Activated CD4-positive, alpha-beta T cell treated with anti-CD3 and anti-CD28 coated beads for 36 hours (primary cell): Measurements from ENCODE around the gene PPP1CB. TPM values are rescaled to one million over a fixed set of nuclear protein-coding genes. Genes with fewer than 3 reads are reported as not detected.

Experiments
- ATAC-seq: fragments of 200-7000 bp; cut with Tn5 transposase; one replicate; pipeline ENCODE4 v1.10.0; 2021; ENCODE audit warnings: mild to moderate bottlenecking, moderate library complexity
- CTCF ChIA-PET: fragments of 350-600 bp; sonication (Branson Sonifier 250); formaldehyde crosslinking; loops from one replicate; lab custom pipeline; 2021; ENCODE audit warnings: antibody characterized with exemption; lab: Charles Lee
- POLR2A ChIA-PET: fragments of 350-600 bp; sonication (Branson Sonifier 250); formaldehyde crosslinking; loops from one replicate; lab custom pipeline; 2021; ENCODE audit warnings: antibody characterized with exemption, inconsistent platforms; lab: Charles Lee
- DNase-seq: peaks from one replicate; pipeline ENCODE4 v3.0.0-alpha.2; 2020
- H3K27ac Mint-ChIP-seq: one replicate; pipeline ENCODE4 v1.8.0; 2021; ENCODE audit warnings: mixed read lengths
- H3K27me3 Mint-ChIP-seq: one replicate; pipeline ENCODE4 v1.8.0; 2021; ENCODE audit warnings: mixed read lengths
- H3K36me3 Mint-ChIP-seq: one replicate; pipeline ENCODE4 v1.8.0; 2021; ENCODE audit warnings: low read depth, mixed read lengths
- H3K4me1 Mint-ChIP-seq: one replicate; pipeline ENCODE4 v1.8.0; 2021; ENCODE audit warnings: mixed read lengths
- H3K4me3 Mint-ChIP-seq: one replicate; pipeline ENCODE4 v1.8.0; 2021; ENCODE audit warnings: mild to moderate bottlenecking, moderate library complexity, mixed read lengths
- H3K9me3 Mint-ChIP-seq: one replicate; pipeline ENCODE4 v1.8.0; 2021; ENCODE audit warnings: low read depth, mixed read lengths
- intact Hi-C, 2 experiments: fragments of 100-400 bp; cut with DNase I in 1 of 2; cut with micrococcal nuclease in 1 of 2; formaldehyde crosslinking; loops; one replicate each; pipeline versions ENCODE4 v1.14.2 to v1.15.1; 2022 to 2024; cut with DNase I, micrococcal nuclease
- total RNA-seq, 2 experiments: library from RNA; stranded (reverse); gene quantifications; one replicate each; pipeline ENCODE4 v1.2.3, GENCODE V29; 2021

The PPP1CB gene
- total RNA-seq, 2 experiments from 2014 or later = 153 to 213 TPM

GRCh38 chr2:28821295-28821958 is 69.8 kb downstream of the PPP1CB start:
- no peak overlapping the region for H3K27ac Mint-ChIP-seq
- peaks cover 2% of the 10 kb centered on the region for H3K27me3 Mint-ChIP-seq
- no peaks in the 10 kb centered on the region for H3K36me3 Mint-ChIP-seq
- CTCF ChIA-PET = interaction anchor here (0.8 to 2.8 kb wide), 20 partner anchors 10 to 296 kb away, joined by 3 to 15 read pairs (median 4); partner anchors contain the start of gene TRMT61B
- peaks cover 7% of the 10 kb centered on the region for H3K4me1 Mint-ChIP-seq
- intact Hi-C loops = loop anchor here (1.0 to 10.0 kb wide), 7 partner anchors 73 to 375 kb away; partner anchors contain the start of gene WDR43 (in 2 of the 2)
- peak; percentile 88 for ATAC-seq
- no peak overlapping the region for H3K4me3 Mint-ChIP-seq
- H3K9me3 Mint-ChIP-seq = no peaks in the 10 kb centered on the region
- peak; percentile 72 for DNase-seq
- POLR2A ChIA-PET = no interaction called here

GRCh38 chr2:28822036-28822435 is 70.4 kb downstream of the PPP1CB start:
- Mint-ChIP-seq H3K9me3 (no peaks in the 10 kb centered on the region), H3K27ac (no peak overlapping the region), H3K36me3 (no peaks in the 10 kb centered on the region), H3K27me3 (peaks cover 2% of the 10 kb centered on the region), H3K4me1 (peaks cover 7% of the 10 kb centered on the region), H3K4me3 (no peak overlapping the region)
- no peak for ATAC-seq
- CTCF ChIA-PET = interaction anchor here (0.5 to 1.2 kb wide), 7 partner anchors 24 to 296 kb away, joined by 3 to 4 read pairs (median 3); partner anchors contain the start of gene TRMT61B
- intact Hi-C loops = loop anchor here in 1 of 2 experiments (5.0 to 10.0 kb wide), 2 partner anchors 103 to 135 kb away; no protein-coding TSS in a partner anchor
- DNase-seq = no peak
- POLR2A ChIA-PET = no interaction called here

- H3K9me3 Mint-ChIP-seq = no peaks in the 10 kb centered on the region
- H3K4me3 Mint-ChIP-seq = no peak overlapping the region
- DNase-seq (no peak), ATAC-seq (no peak)
- H3K27me3 Mint-ChIP-seq = peaks cover 2% of the 10 kb centered on the region
- no peak overlapping the region for H3K27ac Mint-ChIP-seq
- intact Hi-C loops = loop anchor here in 1 of 2 experiments (5.0 to 10.0 kb wide), 2 partner anchors 101 to 133 kb away; no protein-coding TSS in a partner anchor
- no peaks in the 10 kb centered on the region for H3K36me3 Mint-ChIP-seq
- ChIA-PET CTCF (interaction anchor here (2.0 kb wide), 1 partner anchor 92 kb away, joined by 5 read pairs; no protein-coding TSS in a partner anchor), POLR2A (no interaction called here)
- H3K4me1 Mint-ChIP-seq = peaks cover 10% of the 10 kb centered on the region
Measured at GRCh38 chr2:28824207-28824606, 72.6 kb downstream of the PPP1CB start.

- CTCF ChIA-PET = interaction anchor here (0.9 to 2.0 kb wide), 3 partner anchors 25 to 97 kb away, joined by 4 to 5 read pairs (median 4); no protein-coding TSS in a partner anchor
- H3K4me3 Mint-ChIP-seq = no peak overlapping the region
- intact Hi-C loops = loop anchor here in 1 of 2 experiments (5.0 to 10.0 kb wide), 2 partner anchors 100 to 132 kb away; no protein-coding TSS in a partner anchor
- POLR2A ChIA-PET = interaction anchor here (0.7 kb wide), 1 partner anchor 264 kb away, joined by 12 read pairs; no protein-coding TSS in a partner anchor
- peaks cover 10% of the 10 kb centered on the region for H3K4me1 Mint-ChIP-seq
- DNase-seq (no peak), ATAC-seq (no peak)
- no peaks in the 10 kb centered on the region for H3K9me3 Mint-ChIP-seq
- H3K27ac Mint-ChIP-seq = no peak overlapping the region
- H3K36me3 Mint-ChIP-seq = no peaks in the 10 kb centered on the region
- H3K27me3 Mint-ChIP-seq = peaks cover 2% of the 10 kb centered on the region
Measured at GRCh38 chr2:28824870-28825269, 73.2 kb downstream of the PPP1CB start.

GRCh38 chr2:28828382-28828781 is 76.8 kb downstream of the PPP1CB start:
- H3K9me3 Mint-ChIP-seq = no peaks in the 10 kb centered on the region
- H3K27me3 Mint-ChIP-seq = peaks cover 2% of the 10 kb centered on the region
- CTCF ChIA-PET = no interaction called here
- ATAC-seq (no peak), DNase-seq (no peak)
- intact Hi-C loops = loop anchor here in 1 of 2 experiments (10.0 kb wide), 1 partner anchor 96 kb away; no protein-coding TSS in a partner anchor
- POLR2A ChIA-PET = no interaction called here
- peaks cover 8% of the 10 kb centered on the region for H3K4me1 Mint-ChIP-seq
- no peak overlapping the region for H3K4me3 Mint-ChIP-seq
- H3K36me3 Mint-ChIP-seq = no peaks in the 10 kb centered on the region
- no peak overlapping the region for H3K27ac Mint-ChIP-seq

GRCh38 chr2:28833740-28834470 is 82.3 kb downstream of the PPP1CB start:
- Mint-ChIP-seq H3K36me3 (no peaks in the 10 kb centered on the region), H3K27me3 (no peaks in the 10 kb centered on the region), H3K27ac (no peak overlapping the region), H3K4me3 (no peak overlapping the region), H3K4me1 (no peaks in the 10 kb centered on the region), H3K9me3 (no peaks in the 10 kb centered on the region)
- CTCF ChIA-PET = interaction anchor here (0.5 to 1.2 kb wide), 2 partner anchors 239 to 629 kb away, joined by 3 read pairs; no protein-coding TSS in a partner anchor
- intact Hi-C loops = no loop called here
- POLR2A ChIA-PET = no interaction called here
- no peak for ATAC-seq
- no peak for DNase-seq

GRCh38 chr2:28835781-28836180 is 84.2 kb downstream of the PPP1CB start:
- H3K27ac Mint-ChIP-seq = no peak overlapping the region
- no peak overlapping the region for H3K4me3 Mint-ChIP-seq
- CTCF ChIA-PET = interaction anchor here (0.7 to 1.7 kb wide), 4 partner anchors 16 to 979 kb away, joined by 3 to 4 read pairs (median 4); no protein-coding TSS in a partner anchor
- DNase-seq (no peak), ATAC-seq (no peak)
- intact Hi-C loops = no loop called here
- H3K27me3 Mint-ChIP-seq = no peaks in the 10 kb centered on the region
- no peaks in the 10 kb centered on the region for H3K4me1 Mint-ChIP-seq
- POLR2A ChIA-PET = no interaction called here
- H3K36me3 Mint-ChIP-seq = no peaks in the 10 kb centered on the region
- no peaks in the 10 kb centered on the region for H3K9me3 Mint-ChIP-seq

GRCh38 chr2:28838971-28839370 is 87.3 kb downstream of the PPP1CB start:
- POLR2A ChIA-PET = interaction anchor here (0.6 kb wide), 1 partner anchor 55 kb away, joined by 5 read pairs; no protein-coding TSS in a partner anchor
- Mint-ChIP-seq H3K9me3 (no peaks in the 10 kb centered on the region), H3K27me3 (no peaks in the 10 kb centered on the region), H3K36me3 (no peaks in the 10 kb centered on the region), H3K4me1 (no peaks in the 10 kb centered on the region), H3K27ac (no peak overlapping the region), H3K4me3 (no peak overlapping the region)
- intact Hi-C loops = no loop called here
- DNase-seq = no peak
- ATAC-seq = no peak
- CTCF ChIA-PET = no interaction called here

- H3K36me3 Mint-ChIP-seq = peaks cover 2% of the 10 kb centered on the region
- no peak for ATAC-seq
- H3K27me3 Mint-ChIP-seq = no peaks in the 10 kb centered on the region
- H3K9me3 Mint-ChIP-seq = no peaks in the 10 kb centered on the region
- H3K4me1 Mint-ChIP-seq = no peaks in the 10 kb centered on the region
- H3K4me3 Mint-ChIP-seq = no peak overlapping the region
- intact Hi-C loops = no loop called here
- DNase-seq = no peak
- ChIA-PET POLR2A (no interaction called here), CTCF (interaction anchor here (0.9 to 2.2 kb wide), 3 partner anchors 8 to 49 kb away, joined by 3 to 9 read pairs (median 3); no protein-coding TSS in a partner anchor)
- no peak overlapping the region for H3K27ac Mint-ChIP-seq
Measured at GRCh38 chr2:28842042-28842441, 90.4 kb downstream of the PPP1CB start.
